Esophagus muscularis mucosa (tissue), 3 donors: ENCODE measurements around the gene LIX1.

ENCODE experiments used
- POLR2A ChIP-seq: fragments of 450-650 bp; IDR thresholded peaks from one replicate; pipeline ENCODE4 v1.6.1; 2017; ENCODE audit warnings: antibody characterized with exemption, moderate library complexity, mild to moderate bottlenecking, low read depth
- TF ChIP-seq, protein P1 (sequence below), 3 experiments: fragments of 200-600 bp in 2 of 3; fragments of 450-650 bp in 1 of 3; sonication (generic) in 2 of 3; IDR thresholded peaks; one replicate each; pipeline ENCODE4 v1.5.1; 2017 to 2019; ENCODE audit warnings: antibody characterized with exemption in 3 of 3, mild to moderate bottlenecking in 2 of 3, moderate library complexity in 1 of 3

DNA sequence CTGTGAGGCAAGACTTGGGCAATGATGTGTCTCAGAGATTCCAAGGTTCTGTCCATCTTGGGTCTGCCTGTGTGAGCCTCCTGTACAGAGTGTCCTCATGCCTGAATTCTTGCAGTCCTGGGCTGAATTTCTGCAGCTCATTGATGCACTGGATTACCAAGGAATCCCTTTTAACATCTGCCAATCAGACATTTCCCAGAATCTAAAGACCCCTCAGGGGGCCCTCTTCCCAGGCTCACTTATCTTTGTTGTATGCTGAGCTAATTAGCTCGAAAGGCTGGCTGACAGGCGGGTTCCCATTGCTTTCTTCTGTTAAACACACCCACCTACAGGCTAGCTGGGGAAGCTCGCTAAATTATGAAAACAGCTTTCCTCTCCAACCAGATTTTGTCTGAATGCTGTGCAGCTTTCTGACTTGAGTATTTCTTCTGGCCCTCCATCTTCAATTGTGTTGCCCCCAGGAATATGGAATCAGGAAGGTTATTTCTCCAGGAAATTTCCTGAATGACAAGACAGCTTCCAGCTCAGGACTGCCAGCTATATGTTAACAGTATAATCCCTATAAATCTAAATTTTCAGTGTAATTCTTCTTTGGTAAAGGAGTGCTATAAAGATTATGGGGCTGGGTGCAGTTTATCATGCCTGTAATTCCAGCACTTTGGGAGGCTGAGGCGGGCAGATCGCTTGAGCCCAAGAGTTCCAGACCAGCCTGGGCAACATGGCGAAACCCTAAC is at the start of gene LIX1:
- TF ChIP-seq, protein P1, sequence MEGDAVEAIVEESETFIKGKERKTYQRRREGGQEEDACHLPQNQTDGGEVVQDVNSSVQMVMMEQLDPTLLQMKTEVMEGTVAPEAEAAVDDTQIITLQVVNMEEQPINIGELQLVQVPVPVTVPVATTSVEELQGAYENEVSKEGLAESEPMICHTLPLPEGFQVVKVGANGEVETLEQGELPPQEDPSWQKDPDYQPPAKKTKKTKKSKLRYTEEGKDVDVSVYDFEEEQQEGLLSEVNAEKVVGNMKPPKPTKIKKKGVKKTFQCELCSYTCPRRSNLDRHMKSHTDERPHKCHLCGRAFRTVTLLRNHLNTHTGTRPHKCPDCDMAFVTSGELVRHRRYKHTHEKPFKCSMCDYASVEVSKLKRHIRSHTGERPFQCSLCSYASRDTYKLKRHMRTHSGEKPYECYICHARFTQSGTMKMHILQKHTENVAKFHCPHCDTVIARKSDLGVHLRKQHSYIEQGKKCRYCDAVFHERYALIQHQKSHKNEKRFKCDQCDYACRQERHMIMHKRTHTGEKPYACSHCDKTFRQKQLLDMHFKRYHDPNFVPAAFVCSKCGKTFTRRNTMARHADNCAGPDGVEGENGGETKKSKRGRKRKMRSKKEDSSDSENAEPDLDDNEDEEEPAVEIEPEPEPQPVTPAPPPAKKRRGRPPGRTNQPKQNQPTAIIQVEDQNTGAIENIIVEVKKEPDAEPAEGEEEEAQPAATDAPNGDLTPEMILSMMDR (IDR thresholded peaks at IDR 0.05), result peak; percentile 24 to 53 (median 49)
- TF ChIP-seq POLR2A, result no peak
